IMR-90 (cell line): ENCODE measurements around the gene IDI2. TPM values are rescaled to one million over a fixed set of nuclear protein-coding genes. Genes with fewer than 3 reads are reported as not detected.

ENCODE experiments used
- ATAC-seq: fragments of 200-7000 bp; cut with Tn5 transposase; 2 replicates; pipeline ENCODE4 v1.9.1; 2020; ENCODE audit warnings: low read depth, mild to moderate bottlenecking, moderate library complexity
- BruUV-seq: library from RNA; stranded (reverse); fragments of 400-500 nt; replicated peaks from 2 replicates; lab custom pipeline; 2021; lab: Mats Ljungman, UMichigan
- CTCF ChIA-PET: fragments of 300-600 bp; formaldehyde crosslinking; extraction: SDS; loops from one replicate; lab custom pipeline; 2021; ENCODE audit warnings: antibody characterized with exemption; lab: Yijun Ruan, JAX
- POLR2A ChIA-PET: fragments of 300-600 bp; sonication (Branson Sonifier 250); formaldehyde crosslinking; loops from one replicate; lab custom pipeline; 2022; ENCODE audit warnings: antibody characterized with exemption; ENCODE audit not compliant: unreplicated experiment; lab: Charles Lee
- DNase-seq: peaks from one replicate; pipeline ENCODE4 v3.0.0; 2013
- H2AFZ ChIP-seq: replicated peaks from 2 replicates; pipeline ENCODE3; 2013; ENCODE audit warnings: low read length, mild to moderate bottlenecking; ENCODE audit not compliant: poor library complexity
- H2AK5ac ChIP-seq: 2 replicates; pipeline ENCODE4 v1.6.1; 2013; ENCODE audit warnings: low read depth, low read length, inconsistent platforms
- H2AK9ac ChIP-seq: replicated peaks from 2 replicates; pipeline ENCODE3; 2013; ENCODE audit warnings: mild to moderate bottlenecking, low read depth, low read length, moderate library complexity; ENCODE audit not compliant: poor library complexity
- H2BK120ac ChIP-seq: 2 replicates; pipeline ENCODE4 v1.6.1; 2013; ENCODE audit warnings: low read depth, low read length, inconsistent platforms
- H2BK15ac ChIP-seq: 3 replicates; pipeline ENCODE4 v1.6.1; 2013; ENCODE audit warnings: low read depth, low read length, inconsistent platforms
- H2BK20ac ChIP-seq: 2 replicates; pipeline ENCODE4 v1.6.1; 2013; ENCODE audit warnings: low read depth, mild to moderate bottlenecking, inconsistent platforms, low read length, moderate library complexity
- H2BK5ac ChIP-seq: 2 replicates; pipeline ENCODE4 v1.6.1; 2013; ENCODE audit warnings: mild to moderate bottlenecking, low read depth, low read length, inconsistent platforms; ENCODE audit not compliant: poor library complexity, severe bottlenecking
- H3K14ac ChIP-seq: replicated peaks from 2 replicates; pipeline ENCODE4 v1.6.1; 2013; ENCODE audit warnings: low read depth, low read length, inconsistent platforms
- H3K18ac ChIP-seq: 2 replicates; pipeline ENCODE4 v1.6.1; 2013; ENCODE audit warnings: low read depth, low read length, control low read depth
- H3K23ac ChIP-seq: 2 replicates; pipeline ENCODE4 v1.6.1; 2013; ENCODE audit warnings: low read depth, low read length, inconsistent platforms
- H3K27ac ChIP-seq: 2 replicates; pipeline ENCODE4 v1.5.1; 2013; ENCODE audit warnings: mild to moderate bottlenecking, control low read depth, low read length; ENCODE audit not compliant: insufficient read depth
- H3K27me3 ChIP-seq: 2 replicates; pipeline ENCODE4 v1.6.1; 2013; ENCODE audit warnings: low read length; ENCODE audit not compliant: control insufficient read depth, insufficient read depth
- H3K36me3 ChIP-seq: 2 replicates; pipeline ENCODE4 v1.6.1; 2013; ENCODE audit warnings: low read length, mixed read lengths; ENCODE audit not compliant: control insufficient read depth, insufficient read depth
- H3K4ac ChIP-seq: 2 replicates; pipeline ENCODE4 v1.6.1; 2013; ENCODE audit warnings: low read depth, low read length, inconsistent platforms
- H3K4me1 ChIP-seq: 2 replicates; pipeline ENCODE4 v1.6.1; 2013; ENCODE audit warnings: low read length, mixed read lengths; ENCODE audit not compliant: control insufficient read depth, insufficient read depth
- H3K4me2 ChIP-seq: 2 replicates; pipeline ENCODE4 v1.6.1; 2013; ENCODE audit warnings: low read depth, mild to moderate bottlenecking, control low read depth, low read length, moderate library complexity
- H3K4me3 ChIP-seq: 2 replicates; pipeline ENCODE4 v1.5.1; 2013; ENCODE audit warnings: low read depth, mild to moderate bottlenecking, control low read depth, low read length, moderate library complexity; ENCODE audit not compliant: insufficient read depth
- H3K56ac ChIP-seq: 2 replicates; pipeline ENCODE4 v1.6.1; 2013; ENCODE audit warnings: low read length, inconsistent platforms; ENCODE audit not compliant: insufficient read depth; ENCODE audit errors: extremely low read depth
- H3K79me1 ChIP-seq, 2 experiments: 2 replicates each; pipeline ENCODE4 v1.6.1; 2013; ENCODE audit warnings: low read length in 2 of 2, inconsistent platforms in 1 of 2, low read depth in 1 of 2
- H3K9ac ChIP-seq: 2 replicates; pipeline ENCODE4 v1.6.1; 2013; ENCODE audit warnings: low read depth, low read length, control low read depth
- H3K9me1 ChIP-seq: 2 replicates; pipeline ENCODE4 v1.6.1; 2013; ENCODE audit warnings: low read length, inconsistent platforms; ENCODE audit not compliant: insufficient read depth
- H3K9me3 ChIP-seq: 2 replicates; pipeline ENCODE4 v1.6.1; 2013; ENCODE audit warnings: low read length; ENCODE audit not compliant: control insufficient read depth, insufficient read depth
- H4K20me1 ChIP-seq: 2 replicates; pipeline ENCODE4 v1.6.1; 2013; ENCODE audit warnings: low read length, inconsistent platforms; ENCODE audit not compliant: insufficient read depth
- H4K5ac ChIP-seq: 2 replicates; pipeline ENCODE4 v1.6.1; 2013; ENCODE audit warnings: mild to moderate bottlenecking, low read depth, low read length, control low read depth
- H4K8ac ChIP-seq, 2 experiments: 2 replicates each; pipeline ENCODE4 v1.6.1; 2013; ENCODE audit warnings: low read depth in 2 of 2, low read length in 2 of 2, control low read depth in 1 of 2, inconsistent platforms in 1 of 2
- H4K91ac ChIP-seq: 2 replicates; pipeline ENCODE4 v1.6.1; 2013; ENCODE audit warnings: low read depth, low read length, inconsistent platforms; ENCODE audit not compliant: insufficient read depth
- CEBPB ChIP-seq: IDR thresholded peaks from 2 replicates; pipeline ENCODE4 v1.6.1; 2012; ENCODE audit warnings: low read depth, low read length, improper control_type of control experiment
- CHD1 ChIP-seq: IDR thresholded peaks from 2 replicates; pipeline ENCODE4 v1.6.1; 2012; ENCODE audit warnings: low read depth, low read length, improper control_type of control experiment
- ELK1 ChIP-seq: fragments of 150-350 bp; IDR thresholded peaks from 2 replicates; pipeline ENCODE4 v1.6.1; 2016; ENCODE audit warnings: low read depth, mild to moderate bottlenecking, low read length, moderate library complexity, borderline replicate concordance
- FOS ChIP-seq: fragments of 150-350 bp; IDR thresholded peaks from 2 replicates; pipeline ENCODE4 v1.6.1; 2016; ENCODE audit warnings: low read depth, low read length
- MAFK ChIP-seq: IDR thresholded peaks from 2 replicates; pipeline ENCODE4 v1.6.1; 2012; ENCODE audit warnings: low read depth, low read length, improper control_type of control experiment
- NFE2L2 ChIP-seq: fragments of 150-350 bp; IDR thresholded peaks from 2 replicates; pipeline ENCODE4 v1.6.1; 2016; ENCODE audit warnings: low read depth, mild to moderate bottlenecking, low read length
- POLR2A ChIP-seq: IDR thresholded peaks from 2 replicates; pipeline ENCODE4 v1.6.1; 2012; ENCODE audit warnings: mild to moderate bottlenecking, low read depth, low read length
- RAD21 ChIP-seq: IDR thresholded peaks from 2 replicates; pipeline ENCODE4 v1.6.1; 2012; ENCODE audit warnings: low read length, improper control_type of control experiment
- WGBS, 2 experiments: methylation state at CpG; one replicate each; pipeline versions ENCODE4 v1.1.5 to v1.1.7; 2013; ENCODE audit warnings: missing lambda C conversion rate in 2 of 2; ENCODE audit not compliant: insufficient read length in 1 of 2; ENCODE audit errors: extremely low coverage in 2 of 2; 5-methylcytosine and 5-hydroxymethylcytosine counted together
- dilution Hi-C: fragments of 300-500 bp; cut with HindIII; formaldehyde crosslinking; loops from one replicate; pipeline ENCODE4 v1.14.3; 2018; ENCODE audit warnings: low sequenced_read_pairs; ENCODE audit not compliant: unreplicated experiment
- in situ Hi-C: fragments of 300-500 bp; cut with MboI; formaldehyde crosslinking; loops from 3 replicates; pipeline ENCODE4 v1.14.3; 2019; ENCODE audit warnings: low sequenced_read_pairs, inconsistent platforms, mixed read lengths
- intact Hi-C: fragments of 100-400 bp; cut with micrococcal nuclease; formaldehyde crosslinking; loops from 2 replicates; pipeline ENCODE4 v1.10.0; 2022
- polyA plus RNA-seq, 3 experiments: library from polyadenylated mRNA; depleted of rRNA; stranded (reverse); fragments of >200 nt; gene quantifications; 2 replicates each; pipeline ENCODE4 v1.2.3, GENCODE V29; 2012; ENCODE audit warnings: low replicate concordance in 1 of 3
- total RNA-seq: library from RNA; depleted of rRNA; stranded (reverse); fragments of >200 nt; gene quantifications from 2 replicates; pipeline ENCODE4 v1.2.3, GENCODE V29; 2012

Gene IDI2
- total and polyA plus RNA-seq, 2 of the 4 experiments (the other 2 are of a cell fraction) = not detected

- no peak overlapping the region for H3K4me2 ChIP-seq
- no peak overlapping the region for H2BK15ac ChIP-seq
- no peak overlapping the region for H4K91ac ChIP-seq
- H3K9me3 ChIP-seq = no peaks in the 10 kb centered on the region
- H3K23ac ChIP-seq = no peak overlapping the region
- H2AK9ac ChIP-seq = no peak overlapping the region
- no peak overlapping the region for H3K9ac ChIP-seq
- peaks cover 30% of the 10 kb centered on the region for H3K36me3 ChIP-seq
- H3K56ac ChIP-seq = no peak overlapping the region
- H2BK20ac ChIP-seq = no peak overlapping the region
- no peak overlapping the region for H2BK5ac ChIP-seq
- ATAC-seq = no peak
- no peak for TF ChIP-seq FOS
- no peak for TF ChIP-seq POLR2A
- TF ChIP-seq RAD21 = no peak
- TF ChIP-seq ELK1 = no peak
- TF ChIP-seq NFE2L2 = no peak
- TF ChIP-seq CEBPB = no peak
- no peak for TF ChIP-seq CHD1
- no peak for TF ChIP-seq MAFK
- peaks cover under 1% of the 10 kb centered on the region; the same call in 1 of the 2 replicates for H4K20me1 ChIP-seq
- DNase-seq = no peak
- no peak overlapping the region for H2BK120ac ChIP-seq
- no peaks in the 10 kb centered on the region for H3K27me3 ChIP-seq
- no peak overlapping the region for H3K4ac ChIP-seq
- no peak overlapping the region for H3K18ac ChIP-seq
- H3K14ac ChIP-seq = no peak overlapping the region
- peaks cover 5 to 8% of the 10 kb centered on the region in 2 experiments; a peak in 1 of 4 replicates for H3K79me1 ChIP-seq
- no peak overlapping the region for H3K4me3 ChIP-seq
- BruUV-seq = no TSS peak
- H3K4me1 ChIP-seq = no peaks in the 10 kb centered on the region
- WGBS, 2 experiments = 100% methylated on average over 3 of the region's 9 CpGs; no CpG with 5 or more reads in 1 of the 2 experiments
- H3K27ac ChIP-seq = no peak overlapping the region
- no peaks in the 10 kb centered on the region for H3K9me1 ChIP-seq
- in situ Hi-C loops = no loop called here
- ChIA-PET CTCF (interaction anchor here (0.9 kb wide), 1 partner anchor 12 kb away, joined by 3 read pairs; no protein-coding TSS in a partner anchor), POLR2A (no interaction called here)
- no peak overlapping the region for H4K5ac ChIP-seq
- intact Hi-C loops = no loop called here
- dilution Hi-C loops = no loop called here
- H2AK5ac ChIP-seq = no peak overlapping the region
- no peak overlapping the region for H2AFZ ChIP-seq
- no peak overlapping the region for H4K8ac ChIP-seq
Measured at GRCh38 chr10:1020958-1021357, 4.7 kb downstream of the IDI2 start.
